GM06990 (cell line): Measurements from ENCODE around the gene SSR1.
"Not testable (repeated sequence)": the region's sequence is repeated elsewhere in the genome, so short reads cannot be mapped to it uniquely, and the experiment has no call there.

Source experiments
- DNase-seq: peaks from one replicate; pipeline ENCODE4 v3.0.0-alpha.2; 2011; ENCODE audit not compliant: insufficient read length; ENCODE audit errors: extremely low read depth
- H3K27me3 ChIP-seq: replicated peaks from 2 replicates; pipeline ENCODE4 v1.6.0; 2011; ENCODE audit warnings: low read length; ENCODE audit not compliant: control insufficient read depth, insufficient read depth
- H3K36me3 ChIP-seq: 2 replicates; pipeline ENCODE4 v1.5.1; 2011; ENCODE audit warnings: low read length; ENCODE audit not compliant: control insufficient read depth, insufficient read depth
- H3K4me3 ChIP-seq: replicated peaks from 2 replicates; pipeline ENCODE4 v1.5.1; 2011; ENCODE audit warnings: low read depth, mild to moderate bottlenecking, control low read depth, low read length
- TF ChIP-seq, protein P1 (sequence below): IDR thresholded peaks from 2 replicates; pipeline ENCODE4 v1.5.1; 2011; ENCODE audit warnings: low read length, control low read depth, mild to moderate bottlenecking, inconsistent platforms; ENCODE audit not compliant: insufficient read depth, poor library complexity, severe bottlenecking

SSR1 gene

GRCh38 chr6:7276199-7276524 is 36.8 kb downstream of the SSR1 start:
- TF ChIP-seq, protein P1, sequence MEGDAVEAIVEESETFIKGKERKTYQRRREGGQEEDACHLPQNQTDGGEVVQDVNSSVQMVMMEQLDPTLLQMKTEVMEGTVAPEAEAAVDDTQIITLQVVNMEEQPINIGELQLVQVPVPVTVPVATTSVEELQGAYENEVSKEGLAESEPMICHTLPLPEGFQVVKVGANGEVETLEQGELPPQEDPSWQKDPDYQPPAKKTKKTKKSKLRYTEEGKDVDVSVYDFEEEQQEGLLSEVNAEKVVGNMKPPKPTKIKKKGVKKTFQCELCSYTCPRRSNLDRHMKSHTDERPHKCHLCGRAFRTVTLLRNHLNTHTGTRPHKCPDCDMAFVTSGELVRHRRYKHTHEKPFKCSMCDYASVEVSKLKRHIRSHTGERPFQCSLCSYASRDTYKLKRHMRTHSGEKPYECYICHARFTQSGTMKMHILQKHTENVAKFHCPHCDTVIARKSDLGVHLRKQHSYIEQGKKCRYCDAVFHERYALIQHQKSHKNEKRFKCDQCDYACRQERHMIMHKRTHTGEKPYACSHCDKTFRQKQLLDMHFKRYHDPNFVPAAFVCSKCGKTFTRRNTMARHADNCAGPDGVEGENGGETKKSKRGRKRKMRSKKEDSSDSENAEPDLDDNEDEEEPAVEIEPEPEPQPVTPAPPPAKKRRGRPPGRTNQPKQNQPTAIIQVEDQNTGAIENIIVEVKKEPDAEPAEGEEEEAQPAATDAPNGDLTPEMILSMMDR = no peak

GRCh38 chr6:7274525-7274924 is 38.5 kb downstream of the SSR1 start:
- not testable (repeated sequence) for H3K36me3 ChIP-seq, DNase-seq, H3K27me3 ChIP-seq, H3K4me3 ChIP-seq

More at GRCh38 chr6:7276199-7276524, 36.8 kb downstream of the SSR1 start:
- DNase-seq = no peak
- H3K36me3 ChIP-seq = no peaks in the 10 kb centered on the region
- no peaks in the 10 kb centered on the region for H3K27me3 ChIP-seq
- no peak overlapping the region for H3K4me3 ChIP-seq

- no peaks in the 10 kb centered on the region; the same call in 1 of the 2 replicates for H3K27me3 ChIP-seq
- TF ChIP-seq, protein P1 = no peak
- no peaks in the 10 kb centered on the region for H3K36me3 ChIP-seq
- no peak for DNase-seq
- H3K4me3 ChIP-seq = no peak overlapping the region
These were observed 39.3 kb downstream of the SSR1 start for GRCh38 chr6:7273709-7274108.

GRCh38 chr6:7271205-7271534 is 41.8 kb downstream of the SSR1 start:
- TF ChIP-seq, protein P1 = no peak
- no peak overlapping the region for H3K4me3 ChIP-seq

DNA sequence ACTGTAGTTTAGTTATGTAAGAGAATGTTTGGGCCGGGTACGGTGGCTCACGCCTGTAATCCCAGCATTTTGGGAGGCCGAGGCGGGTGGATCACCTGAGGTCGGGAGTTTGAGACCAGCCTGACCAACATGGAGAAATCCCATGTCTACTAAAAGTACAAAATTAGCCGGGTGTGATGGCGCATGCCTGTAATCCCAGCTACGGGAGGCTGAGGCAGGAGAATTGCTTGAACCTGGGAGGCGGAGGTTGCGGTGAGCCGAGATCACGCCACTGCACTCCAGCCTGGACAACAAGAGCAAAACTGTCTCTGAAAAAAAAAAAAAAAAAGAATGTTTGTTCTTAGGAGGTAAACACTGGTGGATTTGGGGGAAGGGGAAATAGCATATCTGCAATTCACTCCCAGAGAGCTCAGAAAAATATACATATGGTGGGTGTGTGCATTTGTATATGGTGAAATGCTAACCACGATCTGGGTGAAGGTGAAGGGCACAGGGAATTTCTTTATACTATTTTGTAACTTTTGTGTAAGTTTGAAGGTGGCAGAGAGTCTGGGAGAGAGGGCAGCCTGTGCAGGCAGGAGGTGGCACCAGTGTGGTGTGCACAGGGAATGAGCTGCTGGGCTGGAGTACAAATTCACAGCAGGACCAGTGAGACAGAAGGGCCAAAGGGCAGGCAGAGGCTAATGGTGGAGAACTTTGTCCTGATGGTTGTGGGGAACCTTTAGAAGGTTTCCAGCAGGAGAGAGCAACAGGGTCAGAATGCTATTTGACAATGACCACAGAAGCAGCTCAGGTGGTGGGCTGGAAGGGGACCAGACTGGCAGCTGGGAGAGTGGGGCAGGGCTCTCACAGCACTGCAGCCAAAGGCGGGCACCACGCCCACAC is 42.4 kb downstream of the SSR1 start:
- no peak for DNase-seq
- Histone ChIP-seq H3K27me3 (no peaks in the 10 kb centered on the region; the same call in 1 of the 2 replicates), H3K36me3 (no peaks in the 10 kb centered on the region), H3K4me3 (no peak overlapping the region)
- TF ChIP-seq, protein P1 = no peak

More at GRCh38 chr6:7271205-7271534, 41.8 kb downstream of the SSR1 start:
- H3K36me3 ChIP-seq = no peaks in the 10 kb centered on the region
- no peak for DNase-seq
- no peaks in the 10 kb centered on the region; the same call in 1 of the 2 replicates for H3K27me3 ChIP-seq

DNA sequence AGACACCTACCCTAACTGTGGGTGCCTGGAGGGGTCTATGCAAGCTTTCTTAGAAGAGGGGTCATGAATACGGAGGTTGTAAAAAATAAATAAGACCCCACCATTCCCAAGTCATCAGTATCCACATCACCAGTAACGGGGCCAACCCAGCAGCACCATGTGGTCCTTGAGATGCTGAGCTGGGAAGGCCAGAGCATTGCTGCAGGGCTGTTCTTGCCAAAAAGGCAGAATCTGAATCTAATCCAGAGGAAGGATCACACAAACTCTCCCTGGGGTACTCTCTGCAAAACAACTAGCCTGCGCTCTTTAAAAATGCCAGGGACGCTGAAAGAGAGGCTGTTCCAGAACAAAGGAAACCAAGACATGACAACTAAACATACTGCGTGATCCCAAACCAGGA is 43.2 kb downstream of the SSR1 start:
- H3K36me3 ChIP-seq = no peaks in the 10 kb centered on the region
- no peak for DNase-seq
- H3K4me3 ChIP-seq = no peak overlapping the region
- TF ChIP-seq, protein P1 = no peak
- H3K27me3 ChIP-seq = no peaks in the 10 kb centered on the region; the same call in 1 of the 2 replicates
